Stimulated activated CD8-positive, alpha-beta memory T cell treated with anti-CD3 and anti-CD28 coated beads, Interleukin-4, amount 100 ng/mL, for 48 hours (primary cell): ENCODE results near the gene DIABLO.
A peak's percentile ranks its signal among the peaks of the same experiment; 100 is the strongest.
"Not testable (repeated sequence)": the region's sequence is repeated elsewhere in the genome, so short reads cannot be mapped to it uniquely, and the experiment has no call there.

Experiments used
- DNase-seq: peaks from one replicate; pipeline ENCODE4 v3.0.0-alpha.2; 2020

Gene DIABLO

DNA sequence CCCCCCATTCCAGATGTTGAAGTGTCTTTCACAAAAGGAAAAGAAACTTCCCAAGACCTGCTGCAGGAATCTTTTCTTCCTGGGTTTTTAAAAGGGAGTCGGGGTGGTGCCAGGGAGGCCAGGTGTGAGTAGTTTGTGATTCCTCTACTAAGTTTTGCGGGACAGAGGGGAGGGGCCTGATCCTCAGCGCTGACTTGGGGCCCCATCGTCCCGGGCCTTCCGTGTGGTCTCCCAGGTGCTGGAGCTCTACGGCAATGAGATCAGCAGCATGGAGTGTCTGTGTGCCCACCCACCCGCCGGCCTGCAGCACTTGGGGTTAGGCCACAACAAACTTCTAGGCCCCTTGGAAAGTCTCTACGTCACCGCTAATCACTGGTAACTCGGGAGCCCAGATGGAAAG is 38.4 kb downstream of the DIABLO start:
- no peak for DNase-seq

DNA sequence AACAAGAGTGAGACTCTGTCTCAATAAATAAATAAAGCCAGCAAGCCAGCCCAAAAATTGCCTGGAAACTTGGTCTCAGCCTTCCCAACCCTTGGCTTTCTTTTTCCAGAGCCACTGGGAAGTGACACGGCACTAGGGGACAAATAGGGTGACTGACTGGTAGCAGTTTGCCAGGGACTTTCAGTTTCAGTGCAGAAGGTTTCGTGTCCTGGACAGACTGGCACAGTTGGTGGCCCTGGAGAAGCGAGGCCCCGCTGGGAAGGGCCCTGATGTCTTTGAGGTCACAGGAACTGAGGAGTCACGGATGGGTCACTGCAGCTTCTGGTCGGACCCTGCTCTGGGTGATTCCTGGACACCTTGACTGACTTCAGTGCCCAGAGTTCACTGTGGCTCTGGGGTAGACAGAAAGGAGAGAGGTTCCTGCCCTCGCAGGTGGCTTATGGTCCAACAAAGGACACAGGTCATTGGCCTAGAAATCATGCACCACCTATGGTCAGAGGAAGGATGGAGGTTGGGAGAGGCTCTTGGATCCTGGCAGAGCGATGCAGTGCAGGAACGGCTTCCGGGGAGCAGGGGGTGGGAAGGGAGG is 40.3 kb downstream of the DIABLO start:
- DNase-seq: no peak

DNA sequence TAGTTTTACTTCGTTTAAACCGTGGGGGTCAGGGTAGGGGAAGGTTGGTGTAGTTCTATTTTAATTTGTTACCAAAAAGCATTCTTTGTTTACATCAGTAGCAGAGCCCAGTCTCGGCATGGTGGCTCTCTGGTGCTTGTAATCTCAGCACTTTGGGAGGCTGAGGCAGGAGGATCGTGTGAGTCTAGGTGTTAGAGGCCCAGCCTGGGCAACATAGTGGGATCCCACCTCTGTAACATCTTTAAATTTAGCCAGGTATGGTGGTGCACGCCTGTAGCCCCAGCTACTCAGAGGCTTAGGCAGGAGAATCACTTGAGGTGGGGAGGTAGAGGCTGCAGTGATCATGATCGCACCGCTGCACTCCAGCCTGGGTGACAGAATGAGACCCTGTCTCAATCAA is 40.8 kb downstream of the DIABLO start:
- no peak for DNase-seq

DNA sequence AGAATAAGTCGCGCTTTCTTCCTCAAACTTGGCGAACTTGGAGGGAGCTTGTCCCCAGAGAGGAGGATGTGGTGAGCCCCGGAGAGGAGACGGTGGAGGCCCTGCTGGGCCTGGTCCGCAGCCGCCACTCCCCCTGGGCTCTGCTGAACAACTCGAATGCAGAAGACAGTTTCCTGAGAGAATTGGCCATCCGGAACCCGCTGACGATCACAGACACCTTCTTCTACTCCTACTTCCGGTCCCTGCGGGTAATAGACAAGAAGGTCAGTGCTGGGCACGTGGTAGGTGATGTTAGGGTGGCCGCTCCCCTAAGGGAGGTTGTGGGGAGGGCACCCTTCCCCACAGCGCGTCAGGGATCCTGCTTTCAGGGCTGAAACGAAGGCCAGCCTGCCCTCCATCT is 41.3 kb downstream of the DIABLO start:
- DNase-seq: no peak

DNA sequence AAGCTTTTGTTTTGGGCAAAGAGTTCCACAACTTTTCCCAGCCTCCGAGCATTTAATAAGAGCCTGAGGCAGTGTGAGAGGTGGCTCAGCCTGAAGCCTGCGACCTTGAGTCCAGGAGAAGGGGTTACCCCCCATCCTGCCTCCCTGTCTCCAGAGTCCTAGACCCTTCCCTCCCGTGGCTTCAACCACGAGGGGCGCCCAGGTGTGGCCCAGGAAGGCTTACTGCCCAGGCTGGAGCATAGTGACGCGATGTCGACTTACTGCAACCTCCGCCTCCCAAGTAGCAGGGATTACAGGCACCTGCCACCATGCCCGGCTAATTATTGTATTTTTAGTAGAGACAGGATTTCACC is 42.3 kb downstream of the DIABLO start:
- no peak for DNase-seq

DNA sequence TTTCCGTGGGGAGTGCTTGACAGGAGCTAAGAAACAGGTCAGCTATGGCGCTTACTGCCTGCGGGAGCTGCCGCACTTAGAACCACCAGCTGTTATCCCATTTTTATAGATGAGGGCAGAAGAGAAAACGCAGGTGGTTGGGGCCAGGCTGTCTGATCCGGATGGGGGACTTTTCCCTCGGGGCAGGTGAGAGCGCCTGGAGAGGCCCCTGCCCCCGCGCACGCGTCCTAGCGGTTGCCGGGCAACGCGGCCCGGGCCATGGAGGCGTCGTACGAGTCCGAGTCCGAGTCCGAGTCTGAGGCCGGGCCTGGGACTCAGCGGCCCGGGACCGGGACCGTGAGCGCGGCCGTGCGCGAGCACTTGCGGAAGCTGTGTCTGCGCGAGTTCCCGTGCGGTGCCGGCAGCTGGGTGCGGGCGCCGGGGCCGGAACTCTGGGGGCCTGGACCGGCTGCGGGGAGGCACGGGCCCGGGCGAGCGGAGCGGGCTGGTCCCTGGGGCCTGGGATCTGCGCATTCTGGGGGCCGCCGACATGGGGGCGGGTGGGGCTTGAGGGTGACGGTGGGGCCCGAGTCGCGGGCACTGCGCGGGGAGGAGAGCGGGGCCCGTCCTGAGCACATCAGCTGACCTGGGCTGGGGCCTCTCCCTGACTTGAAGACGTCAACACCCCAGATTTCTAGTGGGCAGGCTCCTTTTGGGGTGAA is 42.8 kb downstream of the DIABLO start, which contains the start of gene LRRC43:
TSS of gene LRRC43 (plus strand) at position 237 of the 701 bp plus-strand sequence. CDS start at position 259, 22 bp downstream.
- peak; percentile 49 for DNase-seq

DNA sequence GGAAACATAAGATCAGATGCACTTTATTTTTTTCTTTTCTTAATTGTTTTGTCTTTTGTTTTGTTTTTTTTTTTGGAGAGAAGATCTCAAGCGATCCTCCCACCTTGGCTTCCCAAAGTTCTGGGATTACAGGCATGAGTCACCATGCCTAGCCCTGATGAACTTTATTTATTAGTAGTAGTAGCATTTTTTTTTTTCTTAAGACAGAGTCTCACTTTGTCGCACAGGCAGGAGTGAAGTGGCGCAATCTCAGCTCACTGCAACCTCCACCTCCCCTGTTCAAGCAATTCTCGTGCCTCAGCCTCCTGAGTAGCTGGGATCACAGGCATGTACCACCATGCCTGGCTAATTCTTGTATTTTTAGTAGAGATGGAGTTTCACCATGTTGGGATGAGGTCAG is 49.4 kb downstream of the DIABLO start:
- not testable (repeated sequence) for DNase-seq

DNA sequence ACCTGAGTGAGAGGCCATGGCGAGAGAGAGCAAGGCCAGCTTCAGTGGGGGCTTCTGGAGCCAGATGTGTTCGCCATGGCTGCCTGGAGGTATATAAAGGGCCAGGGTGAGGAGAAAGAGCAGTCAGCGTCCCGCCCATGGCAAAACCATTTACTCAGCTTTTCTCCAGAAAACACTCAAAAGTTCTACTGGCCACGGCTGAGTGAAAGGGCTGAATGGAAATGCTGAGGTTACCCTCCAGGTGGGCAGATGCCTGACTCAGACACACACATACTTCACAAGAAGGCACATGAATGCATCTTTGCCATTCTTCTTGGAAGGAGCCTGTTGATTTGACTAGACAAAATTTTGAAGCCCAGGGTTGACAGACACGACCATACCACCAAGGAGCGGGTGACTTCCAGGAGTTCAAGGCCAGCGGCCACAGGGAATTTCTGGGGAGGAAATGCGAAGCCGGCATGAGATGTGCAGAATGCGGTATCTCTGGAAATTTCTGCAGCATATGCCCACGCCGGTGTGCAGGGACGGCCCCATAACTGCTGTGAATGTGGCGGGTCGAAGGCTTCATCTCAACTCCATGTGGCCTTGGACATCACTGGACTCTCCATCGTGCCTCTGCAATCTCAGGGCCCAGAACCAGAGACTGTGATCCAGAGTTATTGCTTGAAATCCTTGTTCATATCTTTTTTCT is 51.6 kb downstream of the DIABLO start, which contains the start of gene IL31:
TSS of gene IL31 (minus strand) at position 67 of the 691 bp plus-strand sequence. CDS start at position 18, 49 bp downstream.
- peak; percentile 69 for DNase-seq

DNA sequence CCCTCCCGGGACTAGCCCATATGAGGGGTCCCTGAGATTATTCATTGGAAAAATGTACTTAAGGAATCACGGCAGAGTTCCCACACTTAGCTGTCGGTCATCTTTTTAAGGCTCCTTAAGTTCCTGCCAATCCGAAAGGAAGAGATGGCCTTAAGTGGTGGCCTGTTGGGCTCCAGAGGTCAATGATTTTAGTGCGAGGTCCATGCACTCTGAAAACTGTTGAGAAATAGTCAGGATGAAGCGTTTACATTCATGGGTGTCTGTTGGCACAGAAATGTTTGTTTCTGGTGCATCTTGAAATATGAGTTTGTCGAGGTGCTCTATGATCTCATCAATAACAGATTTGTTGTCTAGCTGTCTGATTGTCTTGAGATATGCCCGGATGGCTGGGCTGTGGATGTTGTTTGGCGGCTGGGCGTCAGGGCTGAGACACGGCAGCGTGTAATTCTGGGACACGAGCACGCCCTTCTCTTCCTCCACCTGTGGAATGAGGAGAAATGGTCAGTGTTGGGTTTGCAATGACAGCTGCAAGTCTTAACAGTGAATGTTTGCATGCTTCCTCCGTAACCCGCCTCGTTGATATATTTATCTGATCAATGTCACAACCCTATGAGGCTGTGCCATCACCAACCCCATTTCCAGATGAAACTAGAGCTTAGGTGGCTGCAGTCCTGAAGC is 53.5 kb downstream of the DIABLO start:
- no peak for DNase-seq

DNA sequence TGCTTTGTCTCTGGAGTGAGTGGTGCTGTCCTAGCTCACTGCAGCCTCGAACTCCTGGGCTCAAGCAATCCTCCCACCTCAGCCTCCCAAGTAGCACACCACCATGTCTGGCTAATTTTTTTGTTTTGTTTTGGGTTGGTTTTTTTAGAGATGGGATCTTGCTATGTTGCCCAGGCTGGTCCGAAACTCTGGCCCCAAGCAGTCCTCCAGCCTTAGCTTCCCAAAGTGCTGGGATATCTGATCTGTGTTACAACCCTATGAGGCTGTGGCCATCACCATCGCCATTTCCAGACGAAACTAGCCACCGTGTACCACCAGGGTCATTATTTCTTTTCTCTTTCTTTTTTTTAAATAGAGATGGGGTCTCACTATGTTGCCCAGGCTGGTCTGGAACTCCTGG is 54.5 kb downstream of the DIABLO start:
- no peak for DNase-seq

DNA sequence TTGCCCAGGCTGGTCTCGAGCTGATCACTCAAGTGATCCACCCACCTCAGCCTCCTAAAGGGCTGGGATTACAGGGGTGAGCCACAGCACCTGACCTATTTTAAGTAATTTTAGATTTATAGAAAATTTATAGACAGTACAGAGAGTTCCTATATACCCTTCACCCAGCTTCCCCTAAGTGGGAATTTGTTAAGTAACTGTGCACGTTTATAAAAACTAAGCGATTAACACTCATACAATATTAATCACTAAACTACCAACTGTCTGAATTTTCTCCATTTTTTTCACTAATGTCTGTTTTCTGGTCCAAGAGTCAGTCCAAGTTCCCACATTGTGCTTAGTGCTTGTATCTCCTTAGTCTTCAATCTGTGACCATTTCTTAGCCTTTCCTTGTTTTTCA is 57.4 kb downstream of the DIABLO start:
- no peak for DNase-seq

DNA sequence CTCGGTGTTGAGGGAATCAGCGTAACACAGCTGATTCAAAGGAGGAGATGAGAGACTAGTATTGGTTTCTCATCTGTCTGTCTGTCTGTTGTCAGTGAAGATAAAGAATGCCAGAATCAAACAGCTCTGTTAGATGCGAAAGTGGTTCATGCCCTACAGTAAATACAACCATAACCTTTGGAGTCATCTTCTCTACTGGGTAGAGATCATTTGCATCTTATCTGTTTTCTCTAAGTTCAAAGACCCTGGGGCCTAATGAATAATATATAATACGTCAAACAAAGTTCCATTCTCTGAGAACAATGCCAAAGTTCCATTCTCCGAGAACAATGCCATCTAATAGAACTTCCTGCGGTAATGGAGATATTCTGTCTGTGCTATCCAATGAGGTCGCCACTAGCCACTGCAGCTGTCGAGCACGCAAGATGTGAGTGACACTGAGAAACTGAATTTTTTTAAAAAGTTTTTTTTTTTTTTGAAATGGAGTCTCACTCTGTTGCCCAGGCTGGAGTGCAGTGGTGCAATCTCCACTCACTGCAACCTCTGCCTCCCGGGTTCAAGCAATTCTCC is 58.4 kb downstream of the DIABLO start:
- no peak for DNase-seq

DNA sequence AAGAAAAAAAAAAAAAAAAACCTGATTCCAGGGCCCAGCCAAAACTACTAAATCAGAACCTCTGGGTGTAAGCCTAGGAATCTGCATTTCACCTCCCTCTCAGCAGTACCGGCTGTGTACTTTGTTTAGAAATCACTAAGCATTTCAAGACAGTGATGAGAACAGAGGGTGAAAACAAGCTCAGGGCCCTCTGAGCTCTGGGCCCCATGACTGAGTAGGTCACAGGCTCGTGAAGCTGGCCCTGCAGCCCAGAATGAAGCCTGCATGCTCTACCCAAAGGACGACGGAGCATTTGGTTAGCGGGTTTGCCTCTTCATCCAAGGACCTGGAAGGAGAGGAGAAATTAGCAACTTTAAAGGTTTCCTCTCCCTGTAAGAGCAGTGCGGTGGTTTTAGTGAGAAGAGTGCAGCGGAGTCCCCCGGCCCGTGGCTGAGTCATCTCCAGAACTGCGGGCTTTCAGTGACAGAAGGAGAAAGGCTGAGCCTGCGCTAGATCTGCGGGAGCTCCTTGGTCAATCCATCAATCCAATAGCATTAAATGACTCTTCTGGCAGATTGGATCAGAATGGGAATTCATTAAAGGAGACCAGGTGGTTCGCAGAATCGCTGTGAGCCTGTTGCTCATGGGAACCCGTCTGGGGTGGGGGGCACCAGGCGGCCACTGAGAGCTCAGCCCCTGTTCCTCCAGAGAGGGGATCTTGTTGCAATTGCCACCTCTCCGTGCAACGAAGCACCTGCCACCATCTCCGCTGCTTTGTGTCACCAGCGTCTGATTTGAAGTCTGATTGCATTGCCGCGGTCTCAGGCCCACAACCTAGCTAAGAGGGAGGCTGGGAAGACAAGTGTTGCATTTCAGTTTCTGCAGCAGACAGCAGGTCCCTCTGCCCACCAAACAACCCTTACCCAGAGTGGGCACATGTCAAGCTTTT is 59.2 kb downstream of the DIABLO start:
- DNase-seq: peak; percentile 83

DNA sequence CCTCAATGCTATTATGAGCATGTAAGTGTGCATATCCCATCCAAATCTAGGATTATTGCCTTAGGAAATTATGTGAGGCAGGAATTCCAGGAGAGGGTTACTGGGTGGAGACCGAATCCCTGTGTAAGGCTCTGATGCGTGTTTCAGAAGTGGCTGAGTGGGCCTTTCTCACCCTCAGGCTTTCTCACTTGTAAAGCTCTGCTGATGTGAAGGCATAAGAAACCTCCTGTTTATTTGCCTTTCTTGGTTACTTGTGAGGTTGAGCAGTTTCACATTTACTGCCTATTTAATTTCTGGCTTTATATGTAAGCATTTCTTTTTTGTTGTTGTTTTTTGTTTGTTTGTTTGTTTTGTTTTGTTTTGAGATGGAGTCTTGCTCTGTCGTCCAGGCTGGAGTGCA is 62.9 kb downstream of the DIABLO start:
- DNase-seq: no peak

DNA sequence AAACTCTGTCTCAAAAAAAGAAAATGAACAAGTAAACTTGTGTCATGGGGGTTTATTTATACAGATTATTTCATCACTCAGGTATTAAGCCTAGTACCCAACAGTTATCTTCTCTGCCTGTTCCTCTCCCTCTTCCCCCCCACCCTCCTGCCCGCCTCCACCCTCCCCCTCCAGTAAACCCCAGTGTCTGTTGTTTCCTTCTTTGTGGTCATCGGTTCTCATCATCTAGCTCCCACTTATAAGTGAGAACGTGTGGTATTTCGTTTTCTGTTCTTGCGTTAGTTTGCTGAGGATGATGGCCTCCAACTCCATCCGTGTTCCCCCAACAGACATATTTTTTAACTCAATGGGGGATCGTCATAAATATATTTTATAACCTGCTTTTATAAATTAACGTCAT is 64.2 kb downstream of the DIABLO start:
- no peak for DNase-seq

DNA sequence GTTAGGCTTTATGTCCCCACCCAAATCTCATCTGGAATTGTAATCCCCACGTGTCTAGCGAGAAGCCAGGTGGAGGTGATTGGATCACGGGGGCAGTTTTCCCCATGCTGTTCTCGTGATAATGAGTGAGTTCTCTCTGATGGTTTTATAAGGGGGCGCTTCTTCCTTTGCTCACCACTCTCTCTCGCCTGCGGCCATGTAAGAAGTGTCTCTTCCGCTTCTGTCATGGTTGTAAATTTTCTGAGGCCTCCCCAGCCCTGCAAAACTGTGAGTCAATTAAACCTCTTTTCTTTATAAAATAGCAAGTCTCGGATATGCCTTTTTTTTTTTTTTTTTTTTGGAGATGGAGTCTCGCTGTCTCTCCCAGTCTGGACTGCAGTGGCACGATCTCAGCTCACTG is 65.1 kb downstream of the DIABLO start:
- DNase-seq: no peak

DNA sequence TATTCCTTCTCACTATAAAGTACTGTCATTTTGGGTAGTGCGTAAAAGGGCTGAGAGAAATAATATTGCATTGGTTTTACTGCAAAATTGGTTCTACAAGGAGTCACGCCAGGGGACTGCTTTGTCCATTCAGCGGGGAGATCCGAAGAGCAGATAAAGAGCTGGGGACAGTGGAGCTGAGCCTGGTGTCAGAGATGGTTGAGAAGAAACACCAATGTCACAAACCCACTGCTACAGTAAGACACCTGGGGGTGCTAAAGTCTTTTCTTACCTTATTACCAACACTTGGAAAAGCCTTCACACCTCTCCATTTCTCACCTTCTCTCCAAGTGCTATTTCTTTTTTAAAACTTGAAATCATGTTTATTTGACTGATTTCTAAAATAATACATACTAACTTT is 66.0 kb downstream of the DIABLO start:
- no peak for DNase-seq

DNA sequence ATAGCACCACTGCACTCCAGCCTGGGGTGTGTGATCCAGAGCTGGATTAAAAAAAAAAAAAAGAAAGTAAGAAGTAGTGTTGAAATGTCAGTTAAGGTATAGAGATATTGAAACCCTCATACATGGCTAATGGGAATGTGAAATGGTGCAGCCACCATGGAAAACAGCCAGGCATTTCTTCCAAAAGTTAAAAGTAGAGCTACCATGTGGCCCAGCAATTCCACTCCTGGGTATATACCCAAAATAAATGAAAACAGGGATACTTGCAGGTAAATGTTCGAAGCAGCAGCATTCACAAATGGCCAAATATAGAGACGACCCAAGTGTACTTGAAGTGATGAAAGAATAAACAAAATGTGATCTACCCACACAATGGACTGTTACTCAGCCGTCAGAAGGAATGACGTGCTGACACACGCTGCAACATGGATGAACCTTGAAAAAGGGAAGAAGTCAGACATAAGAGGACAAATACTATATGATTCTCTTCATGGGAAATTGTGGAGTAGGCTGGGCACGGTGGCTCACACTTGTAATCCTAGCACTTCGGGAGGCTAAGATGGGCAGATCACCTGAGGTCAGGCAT is 67.1 kb downstream of the DIABLO start:
- no peak for DNase-seq
